ENCODE results near the gene GAS7.
"Not testable (repeated sequence)": the region's sequence is repeated elsewhere in the genome, so short reads cannot be mapped to it uniquely, and the experiment has no call there.

Gene GAS7

DNA sequence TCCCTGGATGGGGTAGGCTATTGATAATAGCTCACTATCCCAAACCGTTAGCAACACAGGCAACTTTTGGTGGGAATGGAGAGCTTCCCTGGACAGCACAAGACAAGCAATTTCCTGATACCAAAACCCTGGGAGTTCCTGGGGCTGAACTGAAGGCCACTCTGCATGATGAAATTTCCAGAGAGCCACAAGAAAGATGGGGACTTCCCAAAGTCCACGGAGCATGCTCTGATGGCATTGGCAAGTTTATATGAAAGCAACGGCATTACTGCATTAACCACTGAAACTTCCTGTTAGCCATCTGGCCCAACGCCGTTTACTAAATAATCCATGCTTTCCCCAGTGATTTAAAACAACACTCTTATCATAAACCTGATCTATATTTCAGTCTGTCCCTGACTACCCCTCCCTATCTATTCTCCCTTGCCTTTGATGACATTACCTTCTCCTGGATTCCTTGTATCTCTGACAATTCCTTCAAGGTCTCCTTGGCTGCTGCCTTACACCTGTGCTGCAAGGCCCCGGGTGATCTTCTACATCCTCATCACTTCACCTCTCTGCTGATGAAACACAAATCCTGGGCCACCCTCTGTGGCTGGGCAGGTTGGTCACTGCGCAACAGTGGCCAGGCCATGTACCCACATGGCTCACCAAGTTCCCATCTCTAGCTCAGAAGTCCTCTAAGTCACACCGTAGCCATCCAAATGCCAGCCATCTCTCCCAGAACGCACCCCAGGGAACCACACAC lies 184.9 kb downstream of the GAS7 start:
- no peak for DNase-seq

DNA sequence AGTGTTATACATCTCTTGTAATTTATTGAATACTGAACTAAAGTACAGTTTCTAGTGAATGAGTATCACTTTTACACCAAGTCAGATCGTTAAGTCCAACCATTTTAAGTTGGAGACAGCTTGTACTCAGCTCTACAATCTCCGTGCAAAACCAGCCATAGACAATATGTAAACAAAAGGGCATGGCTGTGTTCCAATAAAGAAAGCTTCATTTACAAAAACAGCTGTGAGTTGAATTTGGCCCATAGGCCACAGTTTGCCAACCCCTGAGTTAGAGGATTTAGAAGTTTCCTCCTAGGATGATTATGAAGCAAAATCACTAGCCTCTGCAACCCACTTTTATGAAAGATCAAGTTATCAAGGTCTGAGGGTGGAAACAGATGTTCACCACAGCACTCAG lies 187.7 kb downstream of the GAS7 start:
- DNase-seq = no peak

DNA sequence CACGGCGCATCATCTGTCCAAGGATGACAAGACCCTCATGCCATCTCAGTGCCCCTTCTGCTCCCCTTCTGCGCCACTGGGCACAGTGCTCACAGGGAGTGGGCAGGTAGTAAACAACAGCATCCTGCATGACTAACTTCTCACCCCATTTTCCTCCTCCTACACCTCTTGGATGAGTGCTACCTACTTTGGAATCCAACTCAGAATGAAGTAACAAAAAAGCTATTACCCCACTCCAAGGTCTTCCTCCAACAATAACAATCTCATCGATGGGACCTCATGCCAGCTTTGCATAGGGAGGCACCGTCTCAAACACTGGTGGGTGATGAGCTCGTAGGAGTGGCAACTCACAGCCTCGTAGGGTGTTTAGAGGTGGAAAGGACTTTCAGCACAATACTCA lies 194.7 kb downstream of the GAS7 start:
- DNase-seq = no peak

DNA sequence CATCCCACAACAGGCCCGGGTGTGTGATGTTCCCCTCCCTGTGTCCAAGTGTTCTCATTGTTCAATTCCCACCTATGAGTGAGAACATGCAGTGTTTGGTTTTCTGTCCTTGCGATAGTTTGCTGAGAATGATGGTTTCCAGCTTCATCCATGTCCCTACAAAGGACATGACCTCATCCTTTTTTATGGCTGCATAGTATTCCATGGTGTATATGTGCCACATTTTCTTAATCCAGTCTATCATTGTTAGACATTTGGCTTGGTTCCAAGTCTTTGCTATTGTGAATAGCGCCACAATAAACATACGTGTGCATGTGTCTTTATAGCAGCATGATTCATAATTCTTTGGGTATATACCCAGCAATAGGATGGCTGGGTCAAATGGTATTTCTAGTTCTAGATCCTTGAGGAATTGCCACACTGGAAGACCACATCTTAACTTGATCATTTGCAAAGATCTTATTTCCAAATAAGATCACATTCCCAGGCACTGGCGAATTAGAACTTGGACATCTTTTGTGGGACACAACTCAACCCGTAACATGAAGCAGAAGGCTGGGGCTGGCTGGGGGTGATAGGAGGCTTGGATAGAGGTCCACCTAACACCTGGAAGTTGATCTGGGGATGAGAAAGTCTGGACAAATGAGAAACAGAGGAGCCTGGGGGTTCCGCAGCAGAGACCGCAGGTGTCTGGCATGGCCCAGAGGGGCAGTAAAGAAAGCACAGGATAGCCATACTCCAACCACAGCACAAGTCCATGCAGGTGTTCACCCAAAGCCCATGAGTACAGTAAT lies 195.6 kb downstream of the GAS7 start:
- DNase-seq = not testable (repeated sequence)

DNA sequence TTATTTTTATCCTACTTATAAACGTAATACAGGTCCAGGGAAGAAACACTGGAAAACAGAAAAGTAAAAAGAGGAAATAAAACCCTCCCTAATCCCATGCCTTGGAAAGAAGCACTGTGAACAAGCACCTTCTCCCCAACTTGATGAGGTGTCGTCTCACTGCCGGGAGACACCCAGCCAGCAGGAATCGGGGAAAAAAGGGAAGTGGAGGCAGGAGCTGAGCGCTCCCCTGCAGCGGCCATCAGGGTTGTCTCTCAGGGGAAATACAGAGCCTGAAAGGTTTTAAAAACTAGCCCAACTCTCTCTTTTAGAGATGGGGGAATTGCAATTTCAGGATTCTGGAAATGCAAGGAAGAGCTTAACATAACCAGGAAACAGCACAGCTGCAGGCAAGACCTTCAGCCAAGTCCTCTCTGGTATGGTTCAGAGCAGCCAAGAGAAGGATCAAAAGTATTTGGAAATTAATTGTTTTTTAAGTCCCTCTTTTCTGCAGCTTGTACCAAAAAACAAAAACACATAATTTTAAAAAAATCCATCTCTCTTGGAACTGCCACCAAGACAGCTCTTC lies 197.0 kb downstream of the GAS7 start:
- DNase-seq = no peak

DNA sequence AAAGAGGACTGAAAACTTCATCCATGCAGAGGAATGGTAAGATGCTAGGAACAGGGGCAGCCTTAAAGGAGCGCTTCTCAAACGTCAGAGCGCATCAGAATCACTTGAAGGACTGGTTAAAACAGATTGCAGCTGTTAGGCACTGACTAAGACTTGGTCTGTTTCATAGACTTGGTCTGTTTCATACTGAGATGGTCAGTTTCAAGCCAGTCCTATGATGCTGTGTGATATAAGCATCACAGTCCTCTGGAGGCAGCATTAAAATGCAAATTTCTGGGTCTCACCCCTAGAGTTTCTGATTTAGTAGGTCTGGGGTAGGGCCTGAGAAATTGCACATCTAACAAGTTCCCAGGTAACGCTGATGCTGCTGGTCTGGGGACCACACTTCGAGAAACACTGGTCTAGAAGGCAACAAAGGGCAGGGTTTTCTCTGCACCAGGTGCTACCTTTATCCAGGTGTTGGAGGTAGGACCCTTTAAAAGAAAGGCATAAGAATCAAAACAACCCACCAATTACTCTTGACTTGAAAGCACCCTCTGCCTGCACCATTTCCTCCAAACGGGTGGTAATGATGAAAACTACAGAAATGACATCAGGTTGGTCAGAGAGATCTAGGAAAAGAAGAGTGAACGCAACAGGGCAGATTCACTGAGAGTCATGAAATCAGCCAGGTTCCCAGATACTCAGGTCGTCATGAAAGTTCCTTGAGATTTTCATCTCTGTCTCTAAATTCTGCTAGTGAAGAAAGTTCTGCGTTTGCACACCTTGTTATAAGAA lies 198.3 kb downstream of the GAS7 start:
- DNase-seq = no peak

DNA sequence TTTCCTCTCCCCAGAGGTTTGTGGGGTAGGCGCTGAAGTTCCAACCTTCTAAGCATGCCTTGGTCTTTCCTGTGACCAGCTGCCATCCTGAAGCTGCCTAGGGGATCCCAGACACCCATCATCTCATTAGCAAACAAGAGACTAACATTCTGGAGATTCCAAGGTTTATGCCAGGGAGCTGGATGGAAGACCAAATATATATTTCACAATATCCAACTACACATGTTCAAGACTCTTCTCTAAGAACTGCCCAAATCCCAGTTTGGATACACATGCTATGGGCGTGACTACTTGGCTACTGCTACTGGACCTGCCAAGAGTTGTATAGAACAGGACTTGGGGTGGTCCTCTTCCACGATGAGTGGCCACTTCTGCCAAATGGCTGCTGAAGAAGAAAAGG lies 200.3 kb downstream of the GAS7 start:
- DNase-seq = no peak

DNA sequence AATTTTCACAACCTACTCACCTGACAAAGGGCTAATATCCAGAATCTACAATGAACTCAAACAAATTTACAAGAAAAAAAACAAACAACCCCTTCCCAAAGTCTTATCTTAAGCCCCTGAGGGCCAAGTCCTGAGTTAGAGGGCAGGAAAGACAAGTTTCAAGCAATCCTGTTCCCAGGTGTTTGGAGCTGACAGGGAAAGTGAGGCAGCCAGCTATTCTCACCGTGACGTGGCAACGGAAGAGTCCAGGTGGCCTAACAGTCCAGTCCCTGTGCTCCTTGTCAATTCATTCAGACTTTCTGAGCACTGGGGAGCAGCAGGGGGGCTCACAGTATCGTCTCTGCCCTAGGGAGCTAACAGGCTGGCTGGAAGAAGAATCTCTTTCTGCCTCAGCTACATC lies 203.6 kb downstream of the GAS7 start:
- DNase-seq = no peak

DNA sequence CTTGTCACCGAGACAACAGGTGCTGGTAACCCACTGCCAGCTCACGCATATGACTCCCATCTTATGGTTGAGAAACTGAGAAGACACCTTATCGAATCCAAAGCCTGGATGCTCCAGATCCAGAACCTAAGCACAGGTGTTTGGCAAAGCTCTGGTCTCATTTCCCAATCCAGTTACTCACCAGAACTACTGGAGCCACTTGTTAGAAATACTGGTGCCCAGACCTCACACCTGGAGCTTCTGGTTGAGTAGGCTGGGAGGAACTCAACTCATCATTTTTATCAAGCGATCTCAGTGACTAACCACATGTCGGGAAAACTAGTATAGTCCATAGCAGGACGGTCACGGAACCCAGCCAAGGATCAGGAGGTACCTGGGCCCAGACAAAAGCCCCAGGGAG lies 206.6 kb downstream of the GAS7 start:
- no peak for DNase-seq

DNA sequence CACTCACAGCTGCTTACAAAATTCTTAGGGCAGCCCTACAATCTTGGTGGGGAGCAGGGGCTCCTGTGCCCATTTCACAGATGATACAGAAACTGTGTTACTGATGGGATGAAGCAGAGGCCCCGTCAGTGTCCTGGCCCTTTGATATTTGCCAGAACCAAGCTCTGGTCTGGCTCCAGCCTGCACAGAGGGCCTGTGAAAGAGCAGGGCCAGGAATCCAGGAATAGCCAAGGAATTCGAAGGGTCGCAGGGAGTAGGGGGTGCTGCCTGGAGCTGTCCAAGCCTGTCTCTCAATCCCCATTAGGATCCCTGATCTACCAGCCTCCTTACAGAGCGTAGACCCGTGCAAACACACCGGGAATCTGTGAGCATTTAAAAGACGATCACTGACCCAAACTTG lies 207.1 kb downstream of the GAS7 start:
- no peak for DNase-seq

DNA sequence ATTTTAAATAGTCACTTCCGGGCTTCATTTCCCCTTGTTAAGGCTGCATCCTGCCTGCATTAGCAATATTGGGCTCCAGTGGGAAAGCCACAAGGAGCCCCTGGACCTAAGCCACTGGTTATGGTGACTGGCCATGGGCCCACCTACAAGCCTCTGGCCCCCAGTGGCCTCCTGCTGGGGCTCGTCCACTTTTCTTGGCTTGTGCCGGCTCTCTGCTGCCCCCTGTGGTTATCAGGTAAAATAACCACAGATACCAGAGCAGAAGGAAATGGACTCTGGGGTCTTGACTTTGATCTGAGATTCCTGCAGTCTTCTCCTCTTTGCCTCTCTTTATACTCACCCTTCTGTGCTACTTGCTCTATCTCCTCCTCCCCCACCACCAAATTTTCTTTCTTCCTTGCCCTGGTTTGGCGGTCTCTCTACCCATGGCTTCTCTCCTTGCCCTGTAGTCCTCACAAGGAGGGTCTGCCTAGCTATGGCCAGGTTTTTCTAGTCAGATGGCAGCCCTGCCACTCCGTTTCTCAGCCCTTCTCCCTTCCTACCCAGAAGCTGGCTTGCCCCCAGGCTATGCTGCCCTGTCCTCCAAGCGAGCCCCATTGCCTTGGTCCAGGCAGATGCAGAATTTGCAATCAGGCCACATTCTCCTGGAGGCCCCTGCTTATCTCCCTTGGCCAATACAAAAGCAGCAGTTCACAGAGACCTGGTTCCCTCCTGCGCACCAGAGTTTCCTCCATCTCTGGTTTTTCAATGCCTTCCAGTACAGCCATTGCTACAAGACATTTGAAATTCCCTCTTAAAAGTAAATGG lies 210.4 kb downstream of the GAS7 start:
- peak in 1 of 5 experiments; percentile 23 for DNase-seq

DNA sequence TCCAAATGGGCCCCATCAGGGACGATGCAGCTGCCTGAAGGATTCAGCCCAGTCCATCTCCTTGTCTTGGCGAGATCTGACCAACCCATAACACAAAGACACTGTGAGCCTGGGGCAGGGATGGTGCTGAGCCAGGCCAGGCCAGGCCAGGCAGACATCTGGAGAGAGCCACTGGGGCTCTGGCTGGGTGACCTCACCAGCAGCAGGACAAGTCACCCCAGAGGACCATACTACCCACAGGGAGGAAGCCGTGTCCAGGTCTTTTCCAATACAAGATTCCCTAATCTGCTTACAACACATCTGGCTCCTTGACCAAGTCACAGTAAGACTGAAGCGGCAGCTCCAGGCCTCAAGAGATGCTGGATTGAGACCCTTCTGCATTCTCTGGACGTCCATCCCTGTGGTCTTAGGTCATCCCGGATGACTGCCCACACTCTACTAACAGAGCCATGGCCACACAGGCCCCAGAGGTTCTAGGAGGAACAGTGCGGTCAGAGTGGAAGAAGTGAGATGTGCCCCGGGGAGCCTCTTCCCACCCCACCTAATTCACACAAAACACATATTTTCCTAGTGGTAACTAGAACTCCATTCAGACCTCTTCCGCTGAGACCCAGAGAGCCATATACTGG lies 211.5 kb downstream of the GAS7 start:
- DNase-seq = no peak

DNA sequence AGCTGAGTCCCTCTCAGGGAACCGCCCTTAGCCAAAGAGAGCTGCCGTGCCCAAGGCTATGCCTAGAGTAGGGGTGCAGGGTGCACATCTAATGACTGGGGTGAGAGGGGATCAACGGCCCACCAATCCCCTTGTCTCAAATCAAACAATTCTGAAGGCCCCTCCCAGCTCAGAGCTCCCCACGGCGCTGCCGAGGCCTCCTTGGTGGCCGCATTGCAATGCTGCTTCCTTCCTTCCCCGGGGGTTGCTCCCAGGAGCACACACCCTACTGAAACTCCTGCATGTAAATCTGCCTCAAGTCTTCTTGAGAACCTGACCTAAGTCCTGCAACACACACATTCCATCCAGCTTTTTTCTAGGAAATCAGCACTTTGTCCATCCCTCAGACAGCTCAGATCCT lies 212.8 kb downstream of the GAS7 start:
- DNase-seq = no peak

DNA sequence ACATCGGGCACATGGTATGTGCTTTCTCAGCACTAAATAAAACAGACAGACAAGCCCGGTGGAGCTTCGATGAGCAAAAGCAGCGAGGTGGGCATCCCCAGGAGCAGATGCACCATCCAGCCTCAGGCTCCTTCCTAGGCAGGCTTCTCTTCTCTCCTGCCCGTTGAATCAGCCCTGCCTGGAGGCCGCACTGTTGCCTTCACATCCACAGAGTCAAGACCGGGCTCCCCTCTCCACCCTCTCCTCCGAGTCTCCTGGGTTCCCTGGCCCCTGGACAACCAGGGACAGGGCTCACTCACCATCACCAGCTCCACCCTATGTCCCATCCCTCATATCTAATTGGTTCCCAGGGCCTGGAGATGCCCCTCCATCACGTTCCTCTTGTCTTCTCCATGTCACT lies 213.6 kb downstream of the GAS7 start:
- no peak for DNase-seq

DNA sequence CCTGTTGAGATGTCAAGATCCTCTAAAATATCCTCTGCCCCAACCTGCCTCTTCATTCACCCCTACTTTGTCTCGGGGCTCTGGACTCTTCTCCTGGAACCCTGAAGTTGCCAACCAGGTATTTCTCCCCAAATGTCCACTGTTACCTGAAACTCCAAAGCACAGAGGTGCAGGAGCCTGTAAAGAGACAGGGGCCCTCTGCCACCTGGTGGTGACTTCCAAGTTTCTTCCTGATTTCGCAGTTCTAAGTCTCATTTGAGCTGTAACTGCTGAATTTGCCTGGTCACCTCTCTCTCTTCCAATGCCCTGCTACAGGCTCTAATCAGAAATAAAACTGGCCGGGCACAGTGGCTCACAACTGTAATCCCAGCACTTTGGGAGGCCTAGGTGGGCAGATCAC lies 216.2 kb downstream of the GAS7 start:
- DNase-seq = no peak

DNA sequence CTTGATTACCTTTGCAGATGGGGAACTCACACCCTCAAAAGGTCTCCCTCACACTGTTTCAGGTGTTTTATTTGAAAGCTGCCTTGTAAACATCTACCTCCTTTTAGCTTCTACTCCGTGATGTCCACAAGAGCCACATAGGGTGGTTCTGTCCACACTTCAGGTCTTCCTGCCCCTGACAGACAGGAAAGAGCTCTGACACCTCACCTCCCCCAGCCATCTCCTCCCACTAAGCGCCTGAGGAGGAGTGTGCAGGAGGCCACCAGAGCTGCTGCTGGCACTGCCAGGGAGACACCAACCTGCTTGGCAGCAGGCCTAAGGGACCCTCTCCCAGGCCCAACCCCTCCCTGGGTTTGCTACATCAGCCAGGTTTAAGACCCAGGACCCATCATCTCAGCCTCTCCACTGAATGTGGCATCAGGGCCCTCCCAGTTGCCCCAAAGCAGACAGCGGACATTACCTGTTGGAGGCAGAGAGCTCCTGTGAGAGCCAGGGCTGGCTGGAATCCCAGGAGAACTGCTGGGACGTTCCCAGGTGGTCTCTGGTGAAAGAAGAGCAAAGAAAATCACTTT lies 217.0 kb downstream of the GAS7 start:
- DNase-seq = no peak

DNA sequence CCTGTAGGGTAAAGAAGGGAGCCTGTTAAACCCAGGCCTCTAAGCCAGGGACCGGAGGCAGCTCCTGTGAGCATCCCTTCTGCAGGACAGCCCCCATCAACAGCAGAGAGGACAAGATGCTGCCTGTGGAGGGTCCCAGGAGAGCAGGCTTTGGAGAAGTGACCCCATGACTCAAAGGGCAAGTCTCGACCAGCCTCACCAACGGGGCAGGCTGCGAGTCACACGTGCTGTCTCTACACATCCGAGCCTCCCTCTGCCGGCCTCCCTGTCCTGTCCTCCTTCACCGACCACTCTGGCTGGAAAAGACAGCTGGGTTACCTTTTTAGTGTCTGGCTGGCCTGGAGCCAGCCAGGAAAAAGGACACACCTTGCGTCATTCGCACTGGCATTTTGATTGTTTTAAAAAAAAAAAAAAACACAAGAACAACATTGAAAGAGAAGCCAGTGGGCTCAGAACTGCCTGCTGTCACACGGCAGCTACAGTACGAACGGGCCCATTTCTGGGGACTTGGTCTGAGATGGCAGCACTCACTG lies 218.9 kb downstream of the GAS7 start:
- no peak for DNase-seq

DNA sequence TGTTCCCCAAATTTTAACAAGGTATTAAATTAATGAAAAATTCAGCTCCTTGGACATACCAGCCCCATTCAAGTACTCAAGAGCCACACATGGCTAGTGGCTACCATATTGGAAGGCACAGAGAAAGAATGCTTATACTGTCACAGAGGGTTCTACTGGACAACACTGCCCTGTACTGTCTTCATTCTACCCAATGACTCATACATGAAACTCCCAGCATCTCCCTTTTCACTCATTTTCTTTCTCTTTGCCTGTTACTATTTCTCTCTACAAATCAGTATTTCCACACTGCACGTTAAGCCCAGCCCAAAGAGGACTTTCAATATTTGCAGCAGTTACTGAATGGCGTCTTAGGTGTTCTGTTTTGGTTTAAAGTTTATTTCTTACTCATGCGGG lies 221.2 kb downstream of the GAS7 start:
- no peak for DNase-seq

DNA sequence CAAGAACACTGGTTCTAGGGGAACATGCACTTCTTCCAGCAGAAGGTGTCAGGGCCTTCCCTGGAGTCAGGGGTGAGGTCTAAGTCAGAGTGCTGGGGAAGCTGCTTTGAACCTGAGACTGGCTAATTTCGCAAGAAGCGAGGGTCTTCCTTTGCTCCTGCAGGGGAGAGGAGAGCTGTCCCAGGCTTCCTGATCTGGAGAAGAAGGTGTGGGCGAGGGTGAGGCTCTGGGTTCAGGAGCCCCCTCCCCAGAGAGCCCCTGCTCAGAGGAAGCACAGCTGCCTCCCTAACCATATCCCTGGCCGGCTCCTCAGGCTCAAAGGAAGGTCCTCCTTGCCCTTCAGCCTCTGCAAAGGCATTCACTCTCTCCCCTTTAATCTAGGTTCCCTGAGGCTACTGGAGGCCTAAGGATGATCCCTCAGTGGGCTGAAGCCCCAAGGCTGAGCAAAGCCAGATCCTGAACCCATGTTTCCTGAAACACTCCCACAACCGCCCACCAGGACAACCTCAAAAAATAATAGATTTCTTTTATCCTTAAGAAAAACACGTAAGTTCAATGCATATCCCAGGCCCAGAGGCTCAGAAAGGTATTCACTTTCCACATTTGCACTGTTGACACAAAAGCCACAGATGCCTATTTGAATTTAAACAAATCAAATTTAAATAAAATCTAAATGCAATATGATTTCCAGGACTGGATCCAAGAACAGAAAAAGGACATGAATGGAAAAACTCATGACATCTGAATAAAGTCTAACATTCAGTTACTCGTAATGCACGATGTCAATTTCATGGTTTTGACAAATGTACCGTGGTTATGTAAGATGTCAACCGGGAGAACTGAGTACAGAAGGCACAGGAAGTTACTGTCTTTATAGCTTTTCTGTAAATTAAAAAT lies 221.9 kb downstream of the GAS7 start:
- DNase-seq = no peak
